NCI-H345 treated with DMSO at 0.1 percent for 48 hours (cell line): Measurements from ENCODE around the gene PCGF1.

Experiments
- DNase-seq: peaks from one replicate; lab custom pipeline; 2025; ENCODE audit not compliant: unreplicated experiment; lab: John Stamatoyannopoulos, UW

The PCGF1 gene

GRCh38 chr2:74507145-74507925, at the start of gene PCGF1:
Gene PCGF1 (minus strand): TSS chr2:74507695. CDS start chr2:74507668, 27 bp downstream.
- DNase-seq: peak; percentile 92

- DNase-seq: no peak
Observed at GRCh38 chr2:74556831-74557370, 49.4 kb upstream of the PCGF1 start.

DNA sequence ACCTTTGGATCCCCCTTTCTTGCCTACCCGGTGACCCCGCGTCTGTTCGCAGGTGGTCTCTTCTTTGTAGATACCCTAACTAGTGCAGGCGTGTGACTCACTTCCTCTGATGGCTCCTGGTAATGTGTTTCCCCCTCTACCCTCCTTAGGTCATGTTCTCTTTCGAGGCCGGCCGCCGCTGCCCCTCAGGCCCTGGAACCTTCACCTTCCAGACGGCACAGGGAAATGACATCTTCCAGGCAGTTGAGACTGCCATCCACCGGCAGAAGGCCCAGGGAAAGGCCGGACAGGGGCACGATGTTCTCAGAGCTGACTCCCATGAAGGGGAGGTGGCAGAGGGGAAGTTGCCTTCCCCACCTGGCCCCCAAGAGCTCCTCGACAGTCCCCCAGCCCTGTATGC, 48.7 kb upstream of the PCGF1 start:
- no peak for DNase-seq

DNA sequence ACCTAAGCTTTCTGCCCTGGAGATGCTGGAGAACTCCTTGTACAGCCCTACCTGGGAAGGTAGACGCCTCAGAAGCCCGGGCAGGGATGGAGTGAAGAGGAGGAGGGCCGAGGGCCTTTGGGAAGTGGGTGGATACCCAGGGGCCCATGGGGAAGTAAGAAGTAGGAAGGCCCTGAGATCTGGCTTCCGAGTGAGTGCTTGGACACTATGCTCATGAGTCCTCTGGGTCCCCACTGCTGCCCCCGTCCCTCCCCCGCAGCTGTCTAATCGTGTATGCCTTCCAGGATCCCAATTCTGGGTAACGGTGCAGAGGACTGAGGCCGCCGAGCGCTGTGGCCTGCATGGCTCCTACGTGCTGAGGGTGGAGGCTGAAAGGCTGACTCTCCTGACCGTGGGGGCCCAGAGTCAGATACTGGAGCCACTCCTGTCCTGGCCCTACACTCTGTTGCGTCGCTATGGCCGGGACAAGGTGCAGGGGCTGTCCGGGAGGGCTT, 48.2 kb upstream of the PCGF1 start:
- no peak for DNase-seq

- DNase-seq: no peak
Observed at GRCh38 chr2:74554820-74555531, 47.5 kb upstream of the PCGF1 start.

GRCh38 chr2:74553892-74554819, 46.7 kb upstream of the PCGF1 start, which contains the start of the genes DOK1 and LOXL3:
Gene DOK1 (plus strand): TSS chr2:74554720. CDS start chr2:74554755, 35 bp downstream.
Gene LOXL3 (minus strand): TSS chr2:74553942. CDS start chr2:74552634, 1,308 bp downstream.
- DNase-seq: no peak

DNA sequence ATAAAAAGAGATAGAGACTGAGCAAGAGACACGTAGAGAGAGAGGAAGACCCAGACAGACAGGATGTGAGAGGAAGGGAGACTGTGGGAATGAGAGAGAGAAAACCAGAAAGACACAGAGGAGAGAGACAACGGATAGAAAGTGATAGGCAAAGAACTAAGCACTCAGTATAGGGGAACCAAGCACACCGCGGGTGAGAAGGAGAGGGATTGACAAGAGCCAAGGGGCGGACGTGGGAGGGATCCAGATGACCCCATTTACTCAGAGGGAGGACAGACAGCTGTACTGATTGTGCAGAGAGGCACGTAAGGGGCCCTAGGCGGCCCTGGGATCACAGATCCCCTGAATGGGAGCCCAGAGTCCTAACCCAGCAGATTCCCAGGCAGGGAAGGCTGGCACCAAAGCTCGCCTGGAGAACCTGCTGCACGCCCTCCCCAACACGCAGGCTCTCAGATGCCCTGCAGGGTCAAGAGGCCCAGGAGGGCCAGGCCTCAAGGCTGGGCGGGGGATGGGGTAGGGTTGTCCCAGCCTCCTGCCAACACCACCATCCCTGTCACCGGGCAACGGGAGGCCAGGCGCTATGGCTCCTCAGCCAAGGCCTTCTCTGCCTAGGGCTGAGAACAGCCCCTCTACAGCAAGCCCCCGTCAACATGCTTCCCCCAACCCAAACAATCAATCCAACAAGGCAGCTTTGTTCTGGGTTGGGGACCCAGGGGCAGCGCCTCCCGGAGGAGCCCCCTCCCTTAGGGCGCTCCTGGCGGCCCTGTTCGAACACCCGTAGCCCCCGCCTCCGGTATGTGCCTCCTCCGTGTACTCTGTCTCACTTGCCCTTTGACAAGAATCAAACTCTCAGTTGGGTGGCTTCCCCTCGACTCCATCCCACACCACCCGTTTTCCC, 45.7 kb upstream of the PCGF1 start:
- DNase-seq: no peak

DNA sequence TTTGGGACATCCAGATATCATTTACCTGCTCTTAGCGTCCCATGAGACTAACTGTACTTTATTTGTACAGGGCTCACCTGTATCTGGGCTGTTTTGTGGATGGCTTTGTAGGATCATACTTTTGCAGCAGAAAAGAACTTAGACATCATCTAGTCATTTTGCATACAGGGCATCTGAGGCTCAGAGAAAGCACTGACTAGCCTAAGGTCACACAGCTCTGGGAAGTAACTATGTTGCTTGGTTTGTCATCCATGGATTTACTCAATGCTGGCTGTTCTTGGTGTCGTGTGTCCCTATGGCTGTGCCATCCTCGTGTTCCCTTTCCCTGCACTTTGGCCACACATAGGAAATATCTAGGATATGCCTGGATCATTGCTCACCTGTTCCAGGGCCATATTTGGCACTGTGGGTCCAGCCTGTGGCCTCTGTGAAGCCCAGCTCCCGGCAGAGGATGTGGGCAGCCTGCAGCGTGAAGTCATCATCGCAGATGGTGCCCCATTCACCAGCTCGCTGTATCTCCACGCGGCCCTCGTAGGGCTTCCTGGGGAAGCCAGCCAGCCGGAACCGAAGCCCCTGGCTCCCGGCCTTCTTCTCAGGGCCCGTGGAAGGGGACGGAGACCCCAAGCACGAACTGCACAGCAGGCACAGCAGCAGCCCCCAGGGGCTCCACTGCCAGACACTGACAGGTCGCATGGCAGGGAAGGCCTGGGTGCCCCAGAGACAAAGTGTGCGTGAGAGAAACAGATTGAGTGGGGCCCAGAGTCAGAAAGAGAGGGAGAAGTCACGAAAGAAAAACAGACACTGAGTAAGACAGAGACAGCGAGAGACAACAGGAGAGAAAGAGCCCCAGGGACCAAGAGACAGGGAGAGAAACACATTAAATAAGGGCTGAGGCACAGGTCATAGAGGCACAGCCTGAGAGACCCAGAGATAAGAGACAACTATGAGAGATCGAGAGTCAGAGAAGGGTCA, 44.7 kb upstream of the PCGF1 start:
- DNase-seq: no peak

DNA sequence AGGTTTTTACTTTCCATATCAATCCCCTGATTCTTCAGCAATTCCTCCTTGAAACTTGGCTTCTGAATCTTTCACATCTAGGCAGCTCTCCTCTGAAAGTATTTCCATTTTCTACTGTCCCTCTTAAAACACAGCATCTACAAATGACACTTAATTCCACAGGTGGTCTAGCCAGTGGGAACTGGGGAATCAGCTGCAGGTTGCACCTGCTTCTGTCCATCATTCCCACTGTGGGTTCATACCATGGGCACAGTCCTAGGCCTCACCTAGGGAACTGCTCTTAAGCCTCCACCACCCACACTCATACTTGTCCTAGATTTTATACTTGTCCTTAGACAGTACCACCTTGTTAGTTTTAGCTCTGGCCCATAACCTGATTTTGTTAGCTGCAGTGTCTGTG, 44.0 kb upstream of the PCGF1 start:
- DNase-seq: no peak

DNA sequence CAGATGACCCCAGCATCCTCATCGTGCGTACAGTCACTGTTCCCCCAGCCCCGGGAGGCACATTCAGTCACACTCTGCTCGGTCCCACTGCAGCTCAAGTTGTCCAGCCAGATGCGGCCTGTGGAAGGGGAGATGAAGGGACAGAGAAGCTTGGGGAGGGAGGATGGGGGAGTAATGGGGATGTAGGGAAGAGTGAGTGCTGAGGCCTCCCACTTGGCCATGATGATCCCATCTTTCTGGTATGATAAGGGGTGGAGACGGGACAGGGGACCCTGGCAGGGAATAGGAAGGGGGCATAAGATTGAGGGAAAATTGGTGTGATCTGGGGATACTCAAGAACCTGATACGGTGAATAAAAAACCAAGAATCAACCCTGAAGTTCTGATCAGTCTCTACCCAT, 42.7 kb upstream of the PCGF1 start:
- no peak for DNase-seq

DNA sequence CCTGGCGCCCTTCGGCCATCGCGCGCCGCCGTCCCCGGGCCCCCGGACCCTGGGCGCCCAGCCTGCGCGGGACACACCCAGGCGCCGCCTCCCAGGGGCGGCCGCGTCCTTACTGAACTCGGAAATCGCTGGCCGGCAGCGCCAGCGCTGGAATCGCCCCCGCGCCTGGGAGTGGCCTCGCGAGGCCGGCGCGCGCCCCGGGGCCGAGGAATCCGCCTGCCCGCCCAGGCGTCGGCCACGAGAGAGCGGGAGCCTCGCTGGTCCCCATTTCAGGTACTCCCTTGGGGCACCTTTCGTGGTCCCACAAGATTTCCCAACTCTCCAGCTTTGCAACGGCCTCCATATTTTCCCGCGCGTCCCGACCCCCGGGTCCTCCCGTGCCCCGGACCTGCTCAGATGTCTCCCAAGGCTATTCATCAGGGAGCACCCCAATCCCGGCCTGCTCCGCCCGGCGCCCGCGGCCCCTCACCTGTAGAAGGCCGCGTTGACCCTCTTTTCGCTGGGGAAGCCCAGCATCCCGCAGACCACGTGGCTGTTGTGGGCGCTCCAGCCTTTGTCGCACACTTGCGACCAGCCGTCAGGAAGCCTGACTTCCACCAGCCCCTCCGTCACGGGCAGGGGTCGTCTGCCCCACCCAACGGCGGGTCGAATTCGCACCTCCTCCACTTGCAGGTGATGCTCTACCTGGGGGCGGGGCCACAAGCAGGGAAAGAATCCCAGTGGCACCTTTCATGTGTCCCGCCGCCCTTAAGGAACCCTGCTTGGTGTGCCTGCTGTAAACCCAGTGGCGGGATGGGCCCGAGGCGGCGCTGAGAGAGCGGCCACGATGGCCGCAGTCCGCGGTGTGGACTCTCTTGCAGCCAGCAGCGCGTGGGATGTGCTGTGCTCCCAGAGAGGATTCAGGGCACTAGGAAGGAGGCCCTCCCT, 41.7 kb upstream of the PCGF1 start:
- DNase-seq: no peak

GRCh38 chr2:74548285-74548899, 40.9 kb upstream of the PCGF1 start:
- no peak for DNase-seq

GRCh38 chr2:74546004-74546403, 38.5 kb upstream of the PCGF1 start:
- DNase-seq: no peak

- no peak for DNase-seq
Observed at GRCh38 chr2:74544634-74545033, 37.1 kb upstream of the PCGF1 start.

DNA sequence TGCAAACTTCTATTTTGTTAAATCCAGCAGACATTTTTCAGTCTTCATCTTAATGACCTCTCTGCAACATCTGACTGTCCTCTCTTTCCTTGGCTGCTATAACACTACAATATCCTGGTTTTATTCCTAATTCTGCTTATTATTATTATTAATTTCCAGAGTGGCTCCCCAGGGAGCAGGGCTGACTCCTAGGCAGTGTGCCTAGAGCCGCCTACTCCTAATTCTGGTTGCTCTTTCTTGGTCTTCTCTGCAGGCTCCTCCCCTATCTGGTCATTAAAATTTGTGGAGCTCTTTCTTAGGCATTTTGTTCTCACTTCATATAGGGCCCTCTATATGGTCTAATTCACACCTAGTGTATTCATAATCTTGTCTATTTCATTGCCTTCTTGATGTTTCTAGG, 35.5 kb upstream of the PCGF1 start:
- DNase-seq: no peak

DNA sequence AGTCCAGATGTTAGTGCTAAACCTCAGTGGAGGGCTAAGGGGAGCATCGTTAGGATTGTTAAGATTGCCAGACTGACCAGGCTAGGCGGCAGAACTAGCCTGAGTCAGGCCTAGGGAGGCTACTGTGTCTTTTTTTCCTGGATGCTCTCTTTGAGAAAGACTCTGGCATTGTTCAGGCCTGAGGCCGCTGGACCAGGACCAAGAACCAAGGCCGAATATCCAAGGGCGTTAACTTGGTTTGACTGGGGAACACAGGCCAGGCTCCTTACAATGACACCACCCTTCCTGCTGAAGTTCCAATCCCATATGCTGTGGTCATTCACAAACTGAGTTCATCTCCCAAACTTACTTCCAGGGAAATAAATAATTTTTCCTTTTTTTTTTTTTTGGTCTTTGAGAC, 32.8 kb upstream of the PCGF1 start:
- DNase-seq: no peak

DNA sequence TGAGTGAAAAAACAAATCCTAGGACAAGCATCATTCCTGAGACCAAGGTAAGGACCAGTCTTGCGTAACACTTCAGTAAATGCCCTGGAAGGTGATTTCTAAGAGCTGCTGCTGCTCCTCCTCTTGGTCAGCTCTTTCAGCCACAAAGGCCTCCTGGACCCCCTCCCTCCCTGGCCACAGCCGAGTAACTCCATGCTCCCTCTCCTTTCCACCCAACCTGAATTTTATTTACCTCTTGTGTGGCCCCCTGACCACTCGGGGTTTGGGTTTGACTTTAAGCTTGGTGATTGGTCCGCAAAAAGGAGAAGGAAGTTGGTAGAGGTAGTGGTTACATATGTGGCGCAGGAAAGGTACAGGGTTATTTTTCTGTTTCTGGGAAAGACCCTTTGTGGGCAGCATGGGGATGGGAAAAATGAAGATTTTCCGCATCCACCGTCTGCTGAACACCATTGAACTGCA, 31.4 kb upstream of the PCGF1 start:
- DNase-seq: no peak
